Subcutaneous abdominal adipose tissue (tissue), 5 donors: ENCODE measurements around the gene KIAA1328.

Source experiments
- H3K27ac ChIP-seq: one replicate; pipeline ENCODE4 v1.7.0; 2013; ENCODE audit warnings: low read depth, mild to moderate bottlenecking, inconsistent platforms, low read length, moderate library complexity
- H3K27me3 ChIP-seq, 5 donors: one replicate each; pipeline ENCODE4 v1.7.0; 2013; ENCODE audit warnings: low read length in 5 of 5, inconsistent platforms in 1 of 5; ENCODE audit not compliant: control insufficient read depth in 5 of 5, insufficient read depth in 4 of 5
- H3K36me3 ChIP-seq, 5 donors: one replicate each; pipeline ENCODE4 v1.7.0; 2013; ENCODE audit warnings: low read length in 5 of 5; ENCODE audit not compliant: control insufficient read depth in 5 of 5, insufficient read depth in 5 of 5
- H3K4me1 ChIP-seq, 5 donors: one replicate each; pipeline ENCODE4 v1.7.0; 2013; ENCODE audit warnings: low read length in 5 of 5, mild to moderate bottlenecking in 3 of 5, moderate library complexity in 1 of 5; ENCODE audit not compliant: control insufficient read depth in 5 of 5, insufficient read depth in 5 of 5
- H3K4me3 ChIP-seq, 5 donors: one replicate each; pipeline ENCODE4 v1.7.0; 2013; ENCODE audit warnings: low read length in 5 of 5, low read depth in 1 of 5
- H3K9ac ChIP-seq, 5 donors: one replicate each; pipeline ENCODE4 v1.7.0; 2013; ENCODE audit warnings: low read length in 5 of 5, mild to moderate bottlenecking in 4 of 5, moderate library complexity in 3 of 5
- H3K9me3 ChIP-seq, 5 donors: one replicate each; pipeline ENCODE4 v1.7.0; 2013; ENCODE audit warnings: low read length in 5 of 5; ENCODE audit not compliant: control insufficient read depth in 5 of 5
- donor health status: healthy.
- donor health status: healthy.
- donor health status: healthy.
- donor health status: healthy.
- donor health status: healthy.

The KIAA1328 gene

DNA sequence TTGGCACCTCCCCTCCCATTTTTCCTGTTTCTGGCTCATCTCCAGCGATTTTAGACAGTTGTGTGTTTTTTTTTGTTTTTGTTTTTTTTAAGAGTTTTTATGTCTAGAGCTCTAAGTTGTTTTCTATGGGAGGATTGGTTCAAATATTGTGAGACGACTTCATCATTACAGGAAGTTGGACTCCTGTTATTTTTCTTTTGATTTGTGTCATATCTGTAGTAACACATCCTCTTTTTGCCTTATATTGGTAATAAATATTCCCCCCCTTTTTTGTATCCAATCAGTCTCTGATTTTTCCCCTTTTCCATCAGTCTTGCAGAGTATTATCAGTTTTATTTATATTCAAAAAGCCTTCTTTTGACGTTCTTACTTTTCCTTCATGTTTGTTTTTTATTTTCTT lies 89.0 kb downstream of the KIAA1328 start:
- no peak overlapping the region for H3K27ac ChIP-seq
- no peak overlapping the region for H3K4me3 ChIP-seq
- peaks cover 0 to 7% (median 0%) of the 10 kb centered on the region in 5 donors for H3K9me3 ChIP-seq
- no peak overlapping the region for H3K9ac ChIP-seq
- H3K36me3 ChIP-seq = no peaks in the 10 kb centered on the region
- no peaks in the 10 kb centered on the region for H3K4me1 ChIP-seq
- H3K27me3 ChIP-seq = no peaks in the 10 kb centered on the region

- Histone ChIP-seq H3K27ac (no peak overlapping the region), H3K4me3 (no peak overlapping the region), H3K27me3 (no peaks in the 10 kb centered on the region), H3K4me1 (no peaks in the 10 kb centered on the region), H3K9ac (no peak overlapping the region), H3K9me3 (no peaks in the 10 kb centered on the region), H3K36me3 (peaks cover 0 to 7% (median 5%) of the 10 kb centered on the region in 5 donors)
Measured at GRCh38 chr18:36929601-36930000, 100.7 kb downstream of the KIAA1328 start.

DNA sequence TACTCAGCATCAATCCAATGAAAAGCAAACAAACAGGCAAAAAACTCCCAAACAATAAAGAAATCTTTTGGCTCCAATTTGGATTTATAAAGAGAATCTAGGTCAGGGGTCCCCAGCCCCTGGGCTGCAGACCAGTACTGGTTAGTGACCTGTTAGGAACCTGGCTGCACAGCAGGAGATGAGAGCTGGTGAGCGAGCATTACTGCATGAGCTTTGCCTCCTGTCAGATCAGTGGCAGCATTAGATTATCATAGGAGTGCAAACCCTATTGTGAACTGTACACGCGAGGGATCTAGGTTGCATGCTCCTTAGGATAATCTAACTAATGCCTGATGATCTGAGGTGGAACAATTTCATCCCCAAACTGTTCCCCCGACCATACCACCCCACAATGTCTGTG lies 102.2 kb downstream of the KIAA1328 start:
- Histone ChIP-seq H3K27me3 (no peaks in the 10 kb centered on the region), H3K4me1 (no peaks in the 10 kb centered on the region), H3K9me3 (no peaks in the 10 kb centered on the region), H3K4me3 (no peak overlapping the region), H3K27ac (no peak overlapping the region), H3K9ac (no peak overlapping the region), H3K36me3 (peaks cover 0 to 7% (median 5%) of the 10 kb centered on the region in 5 donors)

- Histone ChIP-seq H3K9ac (no peak overlapping the region), H3K36me3 (peaks cover 0 to 7% (median 5%) of the 10 kb centered on the region in 5 donors), H3K4me3 (no peak overlapping the region), H3K4me1 (no peaks in the 10 kb centered on the region), H3K27me3 (no peaks in the 10 kb centered on the region), H3K27ac (no peak overlapping the region), H3K9me3 (peaks cover 0 to 2% (median under 1%) of the 10 kb centered on the region in 5 donors)
Measured at GRCh38 chr18:36933552-36933951, 104.6 kb downstream of the KIAA1328 start.

GRCh38 chr18:36934884-36935283 lies 106.0 kb downstream of the KIAA1328 start:
- Histone ChIP-seq H3K36me3 (peaks cover 0 to 7% (median 5%) of the 10 kb centered on the region in 5 donors), H3K9me3 (peaks cover 0 to 8% (median 3%) of the 10 kb centered on the region in 5 donors), H3K4me3 (no peak overlapping the region), H3K27ac (no peak overlapping the region), H3K4me1 (no peaks in the 10 kb centered on the region), H3K27me3 (no peaks in the 10 kb centered on the region), H3K9ac (no peak overlapping the region)

DNA sequence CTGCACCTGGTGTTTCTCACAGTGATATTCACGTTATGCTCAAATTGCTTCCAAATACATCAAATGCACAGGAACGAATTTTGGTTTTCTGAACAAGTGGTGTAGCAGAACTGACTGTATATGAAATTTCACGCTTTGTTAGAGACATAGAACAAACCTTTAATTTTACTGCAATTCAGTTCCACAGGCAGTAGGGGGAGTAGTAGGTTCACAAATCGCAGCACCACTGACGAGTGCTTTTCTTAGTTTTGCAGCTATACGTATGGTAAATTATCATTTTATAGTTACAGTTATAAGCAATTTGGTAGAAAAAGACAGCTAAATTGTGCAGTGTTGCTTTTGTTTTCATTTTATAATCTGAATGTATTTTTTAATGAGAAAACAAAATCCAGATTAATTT lies 113.3 kb downstream of the KIAA1328 start:
- H3K4me3 ChIP-seq = no peak overlapping the region
- H3K9ac ChIP-seq = no peak overlapping the region
- peaks cover 0 to 6% (median 0%) of the 10 kb centered on the region in 5 donors for H3K36me3 ChIP-seq
- peaks cover 0 to 11% (median 3%) of the 10 kb centered on the region in 5 donors for H3K9me3 ChIP-seq
- no peaks in the 10 kb centered on the region for H3K27me3 ChIP-seq
- no peaks in the 10 kb centered on the region for H3K4me1 ChIP-seq
- no peak overlapping the region for H3K27ac ChIP-seq

GRCh38 chr18:36947820-36948348 lies 119.0 kb downstream of the KIAA1328 start:
- H3K27ac ChIP-seq = no peak overlapping the region
- H3K27me3 ChIP-seq = no peaks in the 10 kb centered on the region
- H3K9ac ChIP-seq = no peak overlapping the region
- no peaks in the 10 kb centered on the region for H3K9me3 ChIP-seq
- peaks cover 0 to 9% (median 0%) of the 10 kb centered on the region in 5 donors for H3K36me3 ChIP-seq
- H3K4me1 ChIP-seq = no peaks in the 10 kb centered on the region
- no peak overlapping the region for H3K4me3 ChIP-seq

GRCh38 chr18:36950282-36950681 lies 121.4 kb downstream of the KIAA1328 start:
- Histone ChIP-seq H3K9ac (no peak overlapping the region), H3K9me3 (no peaks in the 10 kb centered on the region), H3K4me1 (no peaks in the 10 kb centered on the region), H3K36me3 (peaks cover 0 to 9% (median 0%) of the 10 kb centered on the region in 5 donors), H3K27me3 (no peaks in the 10 kb centered on the region), H3K4me3 (no peak overlapping the region), H3K27ac (no peak overlapping the region)

DNA sequence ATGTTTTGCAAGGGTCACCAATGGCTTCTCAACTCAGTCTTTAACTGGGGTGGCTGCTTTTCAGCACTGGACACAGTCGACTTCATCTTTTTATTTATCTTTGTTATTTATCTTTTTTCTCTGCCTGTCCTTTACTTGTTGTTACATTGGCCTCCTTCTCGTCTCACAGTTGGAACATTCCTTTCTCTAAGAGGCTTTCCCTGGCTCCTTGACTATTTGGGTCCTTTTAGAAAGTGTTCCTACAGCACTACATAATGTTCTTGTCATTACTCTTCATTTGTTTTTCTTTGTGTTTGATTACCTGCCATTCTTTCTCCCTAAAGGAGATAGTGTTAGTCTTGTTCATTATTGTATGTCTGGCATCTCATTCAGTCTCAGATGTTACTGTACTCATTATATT lies 122.0 kb downstream of the KIAA1328 start:
- no peak overlapping the region for H3K9ac ChIP-seq
- H3K27me3 ChIP-seq = no peaks in the 10 kb centered on the region
- no peaks in the 10 kb centered on the region for H3K9me3 ChIP-seq
- H3K4me1 ChIP-seq = no peaks in the 10 kb centered on the region
- H3K27ac ChIP-seq = no peak overlapping the region
- H3K4me3 ChIP-seq = no peak overlapping the region
- H3K36me3 ChIP-seq = peaks cover 0 to 9% (median 0%) of the 10 kb centered on the region in 5 donors

DNA sequence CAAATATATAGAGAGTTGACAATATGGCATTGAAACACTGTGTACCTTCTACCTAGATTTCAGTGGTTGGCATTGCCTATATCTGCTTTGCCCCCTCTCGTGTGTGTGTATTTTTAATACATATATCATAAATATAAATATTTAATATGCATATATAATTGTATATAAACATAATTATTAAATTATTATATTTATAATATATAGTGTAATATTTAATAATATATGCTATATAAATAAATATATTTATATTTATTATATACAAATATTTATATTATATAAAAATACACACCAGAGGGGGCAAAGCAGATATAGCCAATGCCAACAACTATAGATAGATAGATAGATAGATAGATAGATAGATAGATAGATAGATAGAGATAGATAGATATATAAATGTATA lies 124.1 kb downstream of the KIAA1328 start:
- Histone ChIP-seq H3K4me3 (no peak overlapping the region), H3K9me3 (no peaks in the 10 kb centered on the region), H3K27ac (no peak overlapping the region), H3K9ac (no peak overlapping the region), H3K36me3 (peaks cover 0 to 8% (median 0%) of the 10 kb centered on the region in 5 donors), H3K27me3 (no peaks in the 10 kb centered on the region), H3K4me1 (no peaks in the 10 kb centered on the region)
